Measurements from ENCODE around the gene C20orf204. TPM values are rescaled to one million over a fixed set of nuclear protein-coding genes. Genes with fewer than 3 reads are reported as not detected.

C20orf204 gene
- total RNA-seq, 1 donor from 2014 or later: 0.38 TPM

- peak; percentile 36 for ATAC-seq (ENCODE audit: poor library complexity)
- intact Hi-C loops (cut with DNase I): loop anchor here (10.0 kb wide), 1 partner anchor 75 kb away; no protein-coding TSS in a partner anchor
- DNase-seq: no peak
Observed at GRCh38 chr20:64039293-64040160, 3.5 kb downstream of the C20orf204 start.

DNA sequence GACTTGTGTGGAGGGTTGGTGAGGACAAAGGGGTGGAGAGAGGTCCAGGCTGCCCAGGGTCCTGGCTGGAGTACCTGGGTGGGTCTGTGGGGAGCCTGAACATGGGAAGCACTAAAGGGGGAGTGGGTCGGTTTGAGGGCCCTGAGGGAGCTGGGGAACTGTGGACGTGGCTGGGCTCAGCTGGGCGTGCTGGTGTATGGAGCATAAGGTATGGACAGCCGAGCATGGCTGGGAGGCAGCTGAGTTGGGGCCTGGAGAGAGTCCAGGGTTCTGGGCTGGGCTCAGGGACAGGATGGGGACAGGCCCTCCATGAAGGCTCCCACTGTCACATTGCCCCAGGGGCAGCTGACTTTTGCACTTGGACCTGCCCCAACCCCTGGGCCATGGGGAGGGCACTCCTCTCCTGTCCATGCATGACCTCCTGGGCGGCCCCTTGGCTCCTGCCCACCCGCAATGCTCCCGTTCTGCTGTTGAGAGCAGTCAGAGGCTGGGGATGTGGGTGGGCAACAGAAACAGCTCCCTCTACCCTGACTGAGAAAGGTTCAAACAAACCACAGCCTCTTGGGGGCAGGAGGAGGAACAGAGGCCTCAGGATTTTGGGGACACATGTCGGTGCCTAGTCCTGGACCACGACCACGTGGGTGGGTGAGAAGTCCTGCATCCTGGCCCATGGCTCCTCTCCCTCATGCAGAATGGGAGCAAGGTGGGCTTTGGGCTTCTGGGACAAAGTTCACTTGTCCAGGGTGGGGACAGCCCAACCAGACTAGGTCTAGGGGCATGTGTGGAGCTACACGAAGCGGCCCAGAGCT, 4.5 kb downstream of the C20orf204 start:
- DNase-seq: no peak
- intact Hi-C loops (cut with DNase I): loop anchor here (10.0 kb wide), 1 partner anchor 74 kb away; no protein-coding TSS in a partner anchor
- ATAC-seq (ENCODE audit: poor library complexity): no peak

DNA sequence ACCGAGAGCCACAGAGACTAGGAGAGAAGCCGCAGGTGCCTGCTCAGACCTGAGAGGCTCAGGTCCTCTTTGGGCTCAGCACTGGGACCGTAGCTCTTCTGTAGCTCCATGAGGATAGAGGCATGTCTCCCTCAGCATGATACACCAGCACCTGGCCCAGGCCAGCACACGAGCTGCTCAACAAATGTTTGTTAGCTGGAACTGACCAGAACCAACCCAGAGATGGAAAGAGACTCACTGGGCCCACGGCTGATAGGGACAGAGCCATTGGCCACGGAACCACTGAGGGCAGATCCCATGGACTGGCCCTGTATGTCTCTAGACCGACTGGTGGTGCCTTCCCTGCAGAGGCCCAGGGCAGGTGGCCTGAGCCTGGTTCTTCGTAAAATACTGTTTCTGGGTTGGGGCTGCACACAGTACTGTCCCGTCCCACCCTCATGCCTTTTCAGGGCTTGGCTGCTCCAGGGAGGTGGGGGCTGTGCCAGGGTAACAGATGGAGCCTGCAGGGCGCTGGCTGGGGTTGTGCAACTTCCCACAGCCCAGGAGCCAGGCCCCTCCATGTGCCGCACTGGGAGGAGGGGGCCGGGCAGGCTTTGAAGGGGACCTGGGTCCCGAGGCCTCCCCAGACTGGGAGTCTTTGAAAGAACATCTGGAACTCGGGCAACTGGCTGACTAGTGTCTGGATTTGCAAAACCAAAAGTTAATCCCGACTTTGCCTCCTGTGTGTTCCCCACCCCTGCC, 5.2 kb downstream of the C20orf204 start:
- DNase-seq: no peak
- intact Hi-C loops (cut with DNase I): loop anchor here (10.0 kb wide), 1 partner anchor 74 kb away; no protein-coding TSS in a partner anchor
- ATAC-seq (ENCODE audit: poor library complexity): no peak

GRCh38 chr20:64041781-64042053, 5.7 kb downstream of the C20orf204 start:
- DNase-seq: no peak
- no peak for ATAC-seq (ENCODE audit: poor library complexity)
- intact Hi-C loops (cut with DNase I): loop anchor here (10.0 kb wide), 1 partner anchor 73 kb away; no protein-coding TSS in a partner anchor

GRCh38 chr20:64042054-64042781, 6.2 kb downstream of the C20orf204 start:
- DNase-seq: no peak
- ATAC-seq (ENCODE audit: poor library complexity): no peak

GRCh38 chr20:64043768-64044167, 7.8 kb downstream of the C20orf204 start:
- DNase-seq (no peak), ATAC-seq (ENCODE audit: poor library complexity) (no peak)
- intact Hi-C loops (cut with DNase I): loop anchor here (10.0 kb wide), 1 partner anchor 71 kb away; no protein-coding TSS in a partner anchor

More at GRCh38 chr20:64042054-64042781, 6.2 kb downstream of the C20orf204 start:
- intact Hi-C loops (cut with DNase I): loop anchor here (10.0 kb wide), 1 partner anchor 73 kb away; no protein-coding TSS in a partner anchor

GRCh38 chr20:64044484-64045247, 8.7 kb downstream of the C20orf204 start:
- DNase-seq (no peak), ATAC-seq (ENCODE audit: poor library complexity) (peak; percentile 36)
- intact Hi-C loops (cut with DNase I): loop anchor here (10.0 kb wide), 1 partner anchor 70 kb away; no protein-coding TSS in a partner anchor

DNA sequence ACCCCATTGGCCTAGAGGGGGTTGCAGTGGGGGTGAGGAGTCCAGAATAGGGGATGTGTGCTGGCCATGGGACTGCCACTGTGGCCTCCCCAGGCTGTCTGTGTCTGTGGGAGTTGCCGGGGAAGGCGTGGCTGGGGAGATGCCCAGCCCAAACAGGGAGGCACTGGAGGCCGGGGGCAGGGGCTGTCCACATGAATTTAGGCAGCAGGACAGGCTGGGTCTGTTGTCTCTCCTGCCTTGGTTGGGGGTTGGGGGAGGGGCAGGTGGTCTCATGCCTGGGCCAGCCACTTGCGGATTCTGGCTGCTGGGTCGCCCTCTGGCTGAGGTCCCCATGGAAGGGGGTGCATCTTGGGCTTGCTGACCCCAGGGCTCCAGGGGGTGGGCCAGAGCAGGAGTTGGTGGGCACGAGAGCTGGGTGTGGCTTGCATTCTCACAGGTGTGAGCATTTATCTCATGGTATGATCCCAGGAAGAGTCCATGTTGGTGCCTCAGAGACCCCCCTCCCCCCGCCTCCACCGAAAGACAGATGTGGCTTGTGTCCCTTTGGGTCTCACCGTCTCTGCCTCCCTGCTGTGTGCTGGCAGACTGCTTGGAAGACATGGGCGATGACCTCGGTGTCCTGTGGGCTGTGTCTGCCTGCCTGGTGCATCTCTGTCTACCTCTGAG, 9.5 kb downstream of the C20orf204 start:
- peak; percentile 5 for ATAC-seq (ENCODE audit: poor library complexity)
- intact Hi-C loops (cut with DNase I): loop anchor here (10.0 kb wide), 1 partner anchor 69 kb away; no protein-coding TSS in a partner anchor
- no peak for DNase-seq

DNA sequence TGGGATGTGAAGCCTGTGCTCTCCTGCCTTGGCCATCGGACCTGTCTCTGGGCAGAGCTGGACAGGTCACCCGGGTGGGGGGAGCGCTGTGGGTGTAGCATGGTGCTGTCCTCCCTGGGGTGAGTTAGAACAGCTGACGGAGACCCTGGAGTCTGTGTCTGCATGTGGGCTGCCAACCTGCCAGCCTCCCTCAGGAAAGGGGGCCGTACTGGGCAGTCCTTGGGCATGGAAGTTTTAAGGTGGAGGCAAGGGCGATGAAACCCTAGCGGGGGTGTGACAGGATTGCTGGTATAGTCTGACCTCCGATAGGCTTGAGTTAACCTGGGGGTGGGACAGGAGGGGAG, 11.0 kb downstream of the C20orf204 start:
- intact Hi-C loops (cut with DNase I): loop anchor here (10.0 kb wide), 1 partner anchor 68 kb away; no protein-coding TSS in a partner anchor
- DNase-seq (no peak), ATAC-seq (ENCODE audit: poor library complexity) (no peak)

- no peak for DNase-seq
- intact Hi-C loops (cut with DNase I): loop anchor here (10.0 kb wide), 1 partner anchor 67 kb away; no protein-coding TSS in a partner anchor
- ATAC-seq (ENCODE audit: poor library complexity): no peak
Observed at GRCh38 chr20:64047968-64048401, 12.0 kb downstream of the C20orf204 start.

DNA sequence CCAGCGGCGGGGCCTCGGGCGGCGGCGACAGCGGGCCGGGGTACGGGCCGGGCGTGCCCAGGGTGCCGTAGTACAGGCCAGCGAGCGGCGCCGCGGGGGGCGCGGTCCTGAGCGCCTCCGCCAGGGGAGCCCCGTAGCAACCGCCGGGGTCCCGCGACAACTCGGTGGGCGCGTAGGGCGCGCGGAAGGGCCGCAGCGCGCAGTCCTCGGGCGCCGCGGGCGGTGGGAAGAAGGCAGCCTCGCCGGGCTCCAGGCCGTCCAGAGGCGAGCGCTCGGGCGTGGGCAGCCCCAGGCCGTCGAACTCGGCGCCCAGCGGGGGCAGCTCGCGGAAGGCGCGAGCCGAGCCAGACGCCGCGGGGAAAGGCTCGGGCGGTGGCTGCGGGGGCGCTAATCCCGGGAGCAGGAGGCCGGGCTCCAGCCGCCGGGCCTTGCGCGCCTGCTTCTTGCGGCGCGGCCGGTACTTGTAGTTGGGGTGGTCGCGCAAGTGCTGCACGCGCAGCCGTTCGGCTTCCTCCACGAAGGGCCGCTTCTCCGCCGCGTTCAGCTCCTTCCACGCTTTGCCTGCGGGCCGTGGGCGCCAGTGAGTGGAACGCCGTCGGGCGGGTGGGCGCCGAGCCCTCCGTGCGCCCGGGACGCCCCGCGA, 12.5 kb downstream of the C20orf204 start:
- intact Hi-C loops (cut with DNase I): loop anchor here (10.0 kb wide), 1 partner anchor 66 kb away; no protein-coding TSS in a partner anchor
- DNase-seq (no peak), ATAC-seq (ENCODE audit: poor library complexity) (no peak)

- DNase-seq (peak; percentile 67), ATAC-seq (ENCODE audit: poor library complexity) (peak; percentile 14)
- intact Hi-C loops (cut with DNase I): loop anchor here (10.0 kb wide), 1 partner anchor 66 kb away; no protein-coding TSS in a partner anchor
Observed at GRCh38 chr20:64049060-64049877, 13.3 kb downstream of the C20orf204 start, which contains the start of gene SOX18. SOX18 (minus strand) TSS chr20:64049639; CDS start chr20:64049516, 123 bp downstream.

GRCh38 chr20:64049878-64050260, 13.9 kb downstream of the C20orf204 start:
- peak; percentile 6 for ATAC-seq (ENCODE audit: poor library complexity)
- intact Hi-C loops (cut with DNase I): loop anchor here (10.0 kb wide), 1 partner anchor 65 kb away; no protein-coding TSS in a partner anchor
- no peak for DNase-seq

GRCh38 chr20:64050261-64051032, 14.5 kb downstream of the C20orf204 start:
- intact Hi-C loops (cut with DNase I): no loop called here
- DNase-seq: no peak
- no peak for ATAC-seq (ENCODE audit: poor library complexity)

Data from Right ventricle myocardium superior (tissue), 1 donor.